Mucosa of descending colon (tissue), 3 donors: ENCODE measurements around the gene RARS1. TPM values are rescaled to one million over a fixed set of nuclear protein-coding genes. Genes with fewer than 3 reads are reported as not detected.

Source experiments
- ATAC-seq: fragments of 200-7000 bp; cut with Tn5 transposase; one replicate; pipeline ENCODE4 v1.9.1; 2020; ENCODE audit warnings: mild to moderate bottlenecking, moderate library complexity
- DNase-seq, 3 donors: peaks; one replicate each; pipeline ENCODE4 v3.0.0-alpha.2; 2020
- H3K36me3 ChIP-seq: fragments of 200-600 bp; one replicate; pipeline ENCODE4 v1.8.0; 2021; ENCODE audit warnings: low read depth, mild to moderate bottlenecking
- H3K4me1 ChIP-seq: fragments of 200-600 bp; one replicate; pipeline ENCODE4 v1.8.0; 2021; ENCODE audit warnings: low read depth, mild to moderate bottlenecking
- H3K4me3 ChIP-seq: fragments of 200-600 bp; one replicate; pipeline ENCODE4 v1.8.0; 2021; ENCODE audit warnings: mild to moderate bottlenecking
- H3K9me3 ChIP-seq: fragments of 200-600 bp; one replicate; pipeline ENCODE4 v1.8.0; 2021; ENCODE audit warnings: mild to moderate bottlenecking
- intact Hi-C, 2 donors: fragments of 100-400 bp; cut with DNase I in 1 of 2; cut with micrococcal nuclease in 1 of 2; formaldehyde crosslinking; loops; one replicate each; pipeline versions ENCODE4 v1.11.0 to v1.11.1; 2022; cut with DNase I, micrococcal nuclease
- long read RNA-seq, 2 donors: library from polyadenylated mRNA; unstranded; transcript quantifications; one replicate each; pipeline ENCODE4 v2.0.0, GENCODE V29; 2019 to 2021
- total RNA-seq, 3 donors: library from RNA; stranded (reverse); fragmentation: NEBNext Ultra II Directional in 2 of 3; extraction: Animal tissue kit (Norgen Biotek cat#: 25700) in 2 of 3; gene quantifications; one replicate each; pipeline versions ENCODE4 v1.2.1 to v1.2.4, GENCODE V29; 2021 to 2023
- TF ChIP-seq, protein P1 (sequence below): fragments of 200-600 bp; IDR thresholded peaks from one replicate; pipeline ENCODE4 v1.8.0; 2022; ENCODE audit warnings: antibody characterized with exemption, mild to moderate bottlenecking
- donor health status: DM: no; HTN: no; CAD: no; lungs with moderate emphysema.
- donor health status: DM: no; HTN: no; CAD: no.
- donor health status: DM: no; HTN: yes; CAD: no.

Gene RARS1
- 10 to 100 TPM; 56.8 to 71.9 (median 63.7) TPM for total RNA-seq
- long read RNA-seq, donor 1, transcript RARS-201 (15 exons, 2,146 nt), result major isoform, 47 of 50 reads
- long read RNA-seq, donor 1, partial matches to known transcripts, result 0 of 50 reads
- long read RNA-seq, donor 1, other reads (novel, unspliced or antisense), result 3 of 50 reads
- long read RNA-seq, donor 2, transcript RARS-201 (15 exons, 2,146 nt), result major isoform, 20 of 39 reads
- long read RNA-seq, donor 2, partial matches to known transcripts, result 13 of 39 reads
- long read RNA-seq, donor 2, other reads (novel, unspliced or antisense), result 5 of 39 reads

DNA sequence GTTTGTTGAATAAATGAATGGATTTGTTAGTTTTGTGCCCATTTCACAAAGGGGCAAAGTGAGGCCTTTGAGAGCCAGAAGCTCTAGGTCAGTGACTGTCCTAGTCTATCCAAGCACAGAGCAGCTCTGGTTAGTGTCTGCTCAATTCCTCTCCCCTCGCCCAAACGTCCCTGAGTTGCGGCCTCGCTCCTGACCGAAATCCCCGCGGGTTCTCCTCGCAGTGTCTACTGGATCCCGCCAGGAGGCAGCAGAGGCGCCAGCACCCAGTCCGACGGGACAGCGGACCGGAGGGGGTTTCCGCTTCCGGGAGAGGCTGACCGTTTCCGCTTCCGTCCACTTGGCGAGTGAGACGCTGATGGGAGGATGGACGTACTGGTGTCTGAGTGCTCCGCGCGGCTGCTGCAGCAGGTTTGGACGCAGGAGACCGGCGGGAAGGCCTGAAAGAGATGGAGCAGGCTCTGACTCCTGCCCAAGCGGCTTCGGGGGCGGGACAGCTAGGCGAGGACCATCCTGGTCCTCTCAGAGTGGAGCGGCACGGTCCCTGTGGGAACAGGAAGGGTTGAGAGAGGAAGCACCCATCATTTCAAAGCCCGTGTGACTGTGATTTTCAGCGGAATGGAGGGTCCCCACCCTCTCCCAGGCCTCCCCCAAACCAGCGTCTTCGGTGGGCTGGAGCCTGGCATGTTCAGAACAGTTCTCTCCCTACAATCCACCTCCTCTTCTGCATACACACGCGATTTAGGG lies at the start of gene RARS1:
RARS1 (plus strand) TSS at position 336 of the 744 bp plus-strand sequence; CDS start at position 364, 28 bp downstream.
- ATAC-seq (peak; percentile 100), DNase-seq (peak; percentile 95)
- peak within 1 kb of the TSS; percentile 71 for H3K4me3 ChIP-seq
- H3K9me3 ChIP-seq, result no peaks in the 10 kb centered on the region
- H3K4me1 ChIP-seq, result peaks cover 3% of the 10 kb centered on the region
- intact Hi-C loops, result no loop called here
- H3K36me3 ChIP-seq, result no peaks in the 10 kb centered on the region
- TF ChIP-seq, protein P1, sequence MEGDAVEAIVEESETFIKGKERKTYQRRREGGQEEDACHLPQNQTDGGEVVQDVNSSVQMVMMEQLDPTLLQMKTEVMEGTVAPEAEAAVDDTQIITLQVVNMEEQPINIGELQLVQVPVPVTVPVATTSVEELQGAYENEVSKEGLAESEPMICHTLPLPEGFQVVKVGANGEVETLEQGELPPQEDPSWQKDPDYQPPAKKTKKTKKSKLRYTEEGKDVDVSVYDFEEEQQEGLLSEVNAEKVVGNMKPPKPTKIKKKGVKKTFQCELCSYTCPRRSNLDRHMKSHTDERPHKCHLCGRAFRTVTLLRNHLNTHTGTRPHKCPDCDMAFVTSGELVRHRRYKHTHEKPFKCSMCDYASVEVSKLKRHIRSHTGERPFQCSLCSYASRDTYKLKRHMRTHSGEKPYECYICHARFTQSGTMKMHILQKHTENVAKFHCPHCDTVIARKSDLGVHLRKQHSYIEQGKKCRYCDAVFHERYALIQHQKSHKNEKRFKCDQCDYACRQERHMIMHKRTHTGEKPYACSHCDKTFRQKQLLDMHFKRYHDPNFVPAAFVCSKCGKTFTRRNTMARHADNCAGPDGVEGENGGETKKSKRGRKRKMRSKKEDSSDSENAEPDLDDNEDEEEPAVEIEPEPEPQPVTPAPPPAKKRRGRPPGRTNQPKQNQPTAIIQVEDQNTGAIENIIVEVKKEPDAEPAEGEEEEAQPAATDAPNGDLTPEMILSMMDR, result peak; percentile 97

DNA sequence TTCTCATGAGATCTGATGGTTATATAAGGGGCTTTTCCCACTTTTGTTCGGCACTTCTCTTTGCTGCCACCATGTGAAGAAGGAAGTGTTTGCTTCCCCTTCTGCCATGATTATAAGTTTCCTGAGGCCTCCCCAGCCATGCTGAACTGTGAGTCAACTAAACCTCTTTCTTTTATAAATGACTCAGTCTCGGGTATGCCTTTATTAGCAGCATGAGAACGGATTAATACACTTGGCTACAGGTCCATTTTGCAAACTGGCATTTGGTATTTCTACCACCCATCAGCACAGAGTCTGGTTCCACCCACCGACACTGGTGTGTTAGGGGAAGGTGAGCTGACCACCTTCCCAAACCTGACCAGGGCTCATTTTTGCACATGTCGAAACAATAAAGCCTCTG lies 47.9 kb upstream of the RARS1 start:
- Histone ChIP-seq H3K4me3 (no peak overlapping the region), H3K4me1 (no peaks in the 10 kb centered on the region), H3K36me3 (no peaks in the 10 kb centered on the region), H3K9me3 (no peaks in the 10 kb centered on the region)
- TF ChIP-seq, protein P1, result no peak
- DNase-seq, result no peak
- intact Hi-C loops, result no loop called here
- no peak for ATAC-seq

- Histone ChIP-seq H3K4me1 (no peaks in the 10 kb centered on the region), H3K4me3 (no peak overlapping the region), H3K9me3 (no peaks in the 10 kb centered on the region), H3K36me3 (no peaks in the 10 kb centered on the region)
- TF ChIP-seq, protein P1, result no peak
- intact Hi-C loops, result no loop called here
- ATAC-seq (no peak), DNase-seq (no peak)
Observed at GRCh38 chr5:168443533-168443932, 42.7 kb upstream of the RARS1 start.

DNA sequence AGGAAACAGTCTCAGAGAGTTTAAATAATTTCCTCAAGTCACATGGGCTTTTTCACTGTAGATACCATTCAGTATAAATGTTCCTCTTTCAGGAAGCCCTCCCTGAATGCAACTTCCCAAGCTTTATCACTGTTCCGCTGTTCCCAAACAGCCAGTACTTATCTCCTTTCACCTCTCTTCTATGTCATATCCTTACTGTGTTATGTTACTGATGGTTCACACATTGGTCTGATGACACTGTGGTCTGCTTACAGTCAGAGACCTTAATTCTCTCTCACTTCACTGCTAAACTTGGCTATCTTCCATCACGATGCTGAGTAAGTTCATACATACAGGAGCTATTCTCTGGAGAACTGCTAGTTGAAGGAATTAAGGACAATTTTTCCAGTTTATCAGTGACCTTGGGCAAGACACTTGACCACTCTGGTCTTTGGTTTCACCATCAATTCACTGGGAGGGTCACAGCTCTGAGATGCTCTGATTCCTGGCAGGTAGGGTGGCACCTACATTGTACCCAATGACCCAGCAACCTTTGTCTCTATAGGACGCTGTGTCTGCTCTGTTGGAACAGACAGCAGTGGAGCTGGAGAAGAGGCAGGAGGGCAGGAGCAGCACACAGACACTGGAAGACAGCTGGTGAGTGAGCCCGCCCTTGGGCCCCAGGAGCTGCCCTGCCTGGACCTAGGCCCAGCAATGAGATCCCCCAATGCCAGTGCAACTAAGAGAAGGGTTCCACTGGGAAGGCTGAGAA lies 42.1 kb upstream of the RARS1 start:
- H3K36me3 ChIP-seq, result no peaks in the 10 kb centered on the region
- TF ChIP-seq, protein P1, result no peak
- no peak for ATAC-seq
- H3K9me3 ChIP-seq, result no peaks in the 10 kb centered on the region
- H3K4me3 ChIP-seq, result no peak overlapping the region
- DNase-seq, result no peak
- intact Hi-C loops, result no loop called here
- no peaks in the 10 kb centered on the region for H3K4me1 ChIP-seq

DNA sequence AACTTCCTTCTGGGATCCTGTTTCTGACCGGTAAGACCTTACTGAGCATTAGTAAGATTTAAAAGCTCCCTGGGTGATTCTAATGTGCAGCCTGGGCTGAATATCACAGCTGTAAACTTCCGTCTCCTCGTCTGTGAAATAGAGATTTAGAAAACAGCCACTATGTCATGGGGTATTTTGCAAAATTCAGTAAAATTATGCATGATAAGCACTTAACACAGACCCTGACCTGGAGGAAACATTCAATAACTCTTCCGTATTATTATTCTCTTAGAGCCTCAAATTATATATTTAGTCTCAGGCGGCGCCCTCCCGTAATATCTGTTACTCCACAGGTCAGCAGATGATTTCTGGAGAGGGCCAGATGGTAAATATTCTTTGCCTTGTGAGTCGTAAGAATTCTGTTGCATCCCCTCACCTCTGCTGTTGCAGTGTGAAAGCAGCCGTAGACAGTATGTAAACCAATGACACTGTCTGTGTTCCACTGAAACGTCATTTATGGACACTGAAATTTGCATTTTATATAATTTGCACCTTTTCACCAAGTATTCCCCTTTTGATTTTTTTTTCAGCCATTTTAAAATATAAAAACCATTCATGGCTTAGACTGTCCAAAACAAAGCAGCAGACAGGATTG lies 39.2 kb upstream of the RARS1 start:
- TF ChIP-seq, protein P1, result no peak

More for the DNA sequence above, 39.2 kb upstream of the RARS1 start:
- no peak for DNase-seq
- intact Hi-C loops, result no loop called here
- Histone ChIP-seq H3K4me1 (no peaks in the 10 kb centered on the region), H3K9me3 (no peaks in the 10 kb centered on the region), H3K4me3 (no peak overlapping the region), H3K36me3 (no peaks in the 10 kb centered on the region)
- ATAC-seq, result no peak
